Panc1 (cell line): ENCODE data around the gene MAP3K12. TPM values are rescaled to one million over a fixed set of nuclear protein-coding genes. Genes with fewer than 3 reads are reported as not detected.

ENCODE experiments used
- ATAC-seq: fragments of 200-7000 bp; cut with Tn5 transposase; 2 replicates; pipeline ENCODE4 v1.9.1; 2020; ENCODE audit warnings: mild to moderate bottlenecking, moderate library complexity
- BruUV-seq: library from RNA; stranded (reverse); fragments of 400-500 nt; replicated peaks from 2 replicates; lab custom pipeline; 2021; lab: Mats Ljungman, UMichigan
- CTCF ChIA-PET: fragments of 300-600 bp; sonication (Branson Sonifier 250); formaldehyde crosslinking; loops from one replicate; lab custom pipeline; 2022; ENCODE audit warnings: antibody characterized with exemption; lab: Charles Lee
- POLR2A ChIA-PET: fragments of 300-600 bp; sonication (Branson Sonifier 250); formaldehyde crosslinking; loops from one replicate; lab custom pipeline; 2022; ENCODE audit warnings: antibody characterized with exemption; lab: Charles Lee
- DNase-seq: peaks from one replicate; pipeline ENCODE4 v3.0.0-alpha.2; 2010; ENCODE audit warnings: low read depth, low spot score
- H3K27ac ChIP-seq: 2 replicates; pipeline ENCODE4 v1.5.1; 2011; ENCODE audit warnings: mild to moderate bottlenecking, low read length, inconsistent platforms
- H3K27me3 ChIP-seq: fragments of 200-500 bp; sonication (Bioruptor generic); 2 replicates; pipeline ENCODE4 v1.6.0; 2014; ENCODE audit warnings: low read length, inconsistent platforms; ENCODE audit not compliant: control insufficient read depth, insufficient read depth
- H3K36me3 ChIP-seq: fragments of 200-500 bp; sonication (Bioruptor generic); 2 replicates; pipeline ENCODE4 v1.5.1; 2014; ENCODE audit warnings: inconsistent platforms, mild to moderate bottlenecking, low read length, moderate library complexity; ENCODE audit not compliant: control insufficient read depth, insufficient read depth
- H3K4me1 ChIP-seq: 2 replicates; pipeline ENCODE4 v1.5.1; 2011; ENCODE audit warnings: inconsistent platforms, mild to moderate bottlenecking, low read length, moderate library complexity; ENCODE audit not compliant: control insufficient read depth, insufficient read depth
- H3K4me3 ChIP-seq, 2 experiments: 2 replicates each; pipeline ENCODE4 v1.5.1; 2011 to 2012; ENCODE audit warnings: low read depth in 2 of 2, low read length in 2 of 2, mild to moderate bottlenecking in 2 of 2, inconsistent platforms in 1 of 2, moderate library complexity in 1 of 2
- H3K9me3 ChIP-seq: fragments of 200-500 bp; sonication (Bioruptor generic); 2 replicates; pipeline ENCODE4 v1.5.1; 2014; ENCODE audit warnings: low read depth, mild to moderate bottlenecking, inconsistent platforms, low read length, moderate library complexity; ENCODE audit not compliant: control insufficient read depth, insufficient read depth
- POLR2AphosphoS5 ChIP-seq: IDR thresholded peaks from 2 replicates; pipeline ENCODE4 v1.6.1; 2012; ENCODE audit warnings: mild to moderate bottlenecking, low read depth, low read length, moderate library complexity
- SIN3A ChIP-seq: IDR thresholded peaks from 2 replicates; pipeline ENCODE4 v1.6.1; 2012; ENCODE audit warnings: low read depth, mild to moderate bottlenecking, low read length, moderate library complexity, borderline replicate concordance; ENCODE audit not compliant: insufficient read depth
- TCF7L2 ChIP-seq: IDR thresholded peaks from 2 replicates; pipeline ENCODE4 v1.6.1; 2011; ENCODE audit warnings: mild to moderate bottlenecking, low read depth, low read length, inconsistent platforms
- in situ Hi-C: cut with HindIII; loops from 2 replicates; pipeline ENCODE4 v1.10.0; 2016; ENCODE audit warnings: low sequenced_read_pairs, low pct_unique_long_range_greater_than_20kb
- intact Hi-C: fragments of 100-400 bp; cut with micrococcal nuclease; formaldehyde crosslinking; loops from one replicate; pipeline ENCODE4 v1.10.0; 2022; ENCODE audit not compliant: unreplicated experiment
- total RNA-seq: library from RNA; stranded (reverse); gene quantifications from one replicate; pipeline ENCODE4 v1.2.1, GENCODE V29; 2021; ENCODE audit not compliant: unreplicated experiment
- TF ChIP-seq, protein P1 (sequence below): fragments of 450-650 bp; IDR thresholded peaks from 2 replicates; pipeline ENCODE4 v1.5.1; 2017; ENCODE audit warnings: mild to moderate bottlenecking
- TF ChIP-seq, protein P2 (sequence below), 2 experiments: IDR thresholded peaks; 2 replicates each; pipeline ENCODE4 v1.6.1; 2011 to 2012; ENCODE audit warnings: low read depth in 2 of 2, control low read depth in 1 of 2, low read length in 1 of 2, mild to moderate bottlenecking in 1 of 2, moderate library complexity in 1 of 2; ENCODE audit not compliant: insufficient read depth in 1 of 2

MAP3K12 gene
- total RNA-seq, 1 experiment from 2014 or later: 32.2 TPM

DNA sequence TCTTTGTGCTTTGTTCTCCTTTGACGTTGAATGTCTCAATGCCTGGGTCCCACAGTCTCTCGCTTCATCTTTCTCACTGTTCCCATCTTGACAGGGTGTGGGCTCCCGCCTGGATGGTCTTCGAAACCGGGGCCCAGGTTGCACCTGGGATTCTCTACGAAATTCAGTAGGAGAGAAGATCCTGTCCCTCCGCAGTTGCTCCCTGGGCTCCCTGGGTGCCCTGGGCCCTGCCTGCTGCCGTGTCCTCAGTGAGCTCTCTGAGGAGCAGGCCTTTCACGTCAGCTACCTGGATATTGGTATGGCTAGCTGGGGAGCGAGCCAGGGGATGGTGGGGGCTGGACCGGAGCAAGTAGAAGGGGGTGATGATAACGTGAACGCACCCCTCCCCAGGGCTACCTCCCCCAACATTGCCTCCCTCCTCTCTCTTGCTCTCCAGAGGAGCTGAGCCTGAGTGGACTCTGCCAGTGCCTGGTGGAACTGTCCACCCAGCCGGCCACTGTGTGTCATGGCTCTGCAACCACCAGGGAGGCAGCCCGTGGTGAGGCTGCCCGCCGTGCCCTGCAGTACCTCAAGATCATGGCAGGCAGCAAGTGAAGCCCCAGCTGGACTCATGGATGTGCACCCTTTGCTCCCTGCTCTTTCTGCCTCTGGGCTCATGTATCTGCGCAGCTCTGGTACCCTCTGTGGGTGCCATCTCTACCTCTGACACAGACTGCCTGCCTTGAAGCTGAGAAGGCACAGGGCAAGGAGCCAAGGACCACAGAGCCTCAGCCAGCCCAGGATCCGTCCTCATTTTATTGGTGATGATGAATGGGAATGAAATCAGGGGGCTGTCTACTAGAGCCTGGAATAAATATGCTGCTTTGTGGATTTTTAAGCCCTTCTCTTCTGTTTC is 6.5 kb upstream of the MAP3K12 start:
- Histone ChIP-seq H3K36me3 (no peaks in the 10 kb centered on the region; the same call in none of the 2 replicates), H3K4me1 (peaks cover 21% of the 10 kb centered on the region), H3K27ac (no peak overlapping the region), H3K27me3 (no peaks in the 10 kb centered on the region), H3K9me3 (no peaks in the 10 kb centered on the region), H3K4me3 (no peak overlapping the region)
- no TSS peak for BruUV-seq
- ChIA-PET POLR2A (no interaction called here), CTCF (no interaction called here)
- TF ChIP-seq SIN3A (no peak), TCF7L2 (no peak), POLR2AphosphoS5 (no peak)
- TF ChIP-seq, protein P1, sequence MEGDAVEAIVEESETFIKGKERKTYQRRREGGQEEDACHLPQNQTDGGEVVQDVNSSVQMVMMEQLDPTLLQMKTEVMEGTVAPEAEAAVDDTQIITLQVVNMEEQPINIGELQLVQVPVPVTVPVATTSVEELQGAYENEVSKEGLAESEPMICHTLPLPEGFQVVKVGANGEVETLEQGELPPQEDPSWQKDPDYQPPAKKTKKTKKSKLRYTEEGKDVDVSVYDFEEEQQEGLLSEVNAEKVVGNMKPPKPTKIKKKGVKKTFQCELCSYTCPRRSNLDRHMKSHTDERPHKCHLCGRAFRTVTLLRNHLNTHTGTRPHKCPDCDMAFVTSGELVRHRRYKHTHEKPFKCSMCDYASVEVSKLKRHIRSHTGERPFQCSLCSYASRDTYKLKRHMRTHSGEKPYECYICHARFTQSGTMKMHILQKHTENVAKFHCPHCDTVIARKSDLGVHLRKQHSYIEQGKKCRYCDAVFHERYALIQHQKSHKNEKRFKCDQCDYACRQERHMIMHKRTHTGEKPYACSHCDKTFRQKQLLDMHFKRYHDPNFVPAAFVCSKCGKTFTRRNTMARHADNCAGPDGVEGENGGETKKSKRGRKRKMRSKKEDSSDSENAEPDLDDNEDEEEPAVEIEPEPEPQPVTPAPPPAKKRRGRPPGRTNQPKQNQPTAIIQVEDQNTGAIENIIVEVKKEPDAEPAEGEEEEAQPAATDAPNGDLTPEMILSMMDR: no peak
- TF ChIP-seq, protein P2, sequence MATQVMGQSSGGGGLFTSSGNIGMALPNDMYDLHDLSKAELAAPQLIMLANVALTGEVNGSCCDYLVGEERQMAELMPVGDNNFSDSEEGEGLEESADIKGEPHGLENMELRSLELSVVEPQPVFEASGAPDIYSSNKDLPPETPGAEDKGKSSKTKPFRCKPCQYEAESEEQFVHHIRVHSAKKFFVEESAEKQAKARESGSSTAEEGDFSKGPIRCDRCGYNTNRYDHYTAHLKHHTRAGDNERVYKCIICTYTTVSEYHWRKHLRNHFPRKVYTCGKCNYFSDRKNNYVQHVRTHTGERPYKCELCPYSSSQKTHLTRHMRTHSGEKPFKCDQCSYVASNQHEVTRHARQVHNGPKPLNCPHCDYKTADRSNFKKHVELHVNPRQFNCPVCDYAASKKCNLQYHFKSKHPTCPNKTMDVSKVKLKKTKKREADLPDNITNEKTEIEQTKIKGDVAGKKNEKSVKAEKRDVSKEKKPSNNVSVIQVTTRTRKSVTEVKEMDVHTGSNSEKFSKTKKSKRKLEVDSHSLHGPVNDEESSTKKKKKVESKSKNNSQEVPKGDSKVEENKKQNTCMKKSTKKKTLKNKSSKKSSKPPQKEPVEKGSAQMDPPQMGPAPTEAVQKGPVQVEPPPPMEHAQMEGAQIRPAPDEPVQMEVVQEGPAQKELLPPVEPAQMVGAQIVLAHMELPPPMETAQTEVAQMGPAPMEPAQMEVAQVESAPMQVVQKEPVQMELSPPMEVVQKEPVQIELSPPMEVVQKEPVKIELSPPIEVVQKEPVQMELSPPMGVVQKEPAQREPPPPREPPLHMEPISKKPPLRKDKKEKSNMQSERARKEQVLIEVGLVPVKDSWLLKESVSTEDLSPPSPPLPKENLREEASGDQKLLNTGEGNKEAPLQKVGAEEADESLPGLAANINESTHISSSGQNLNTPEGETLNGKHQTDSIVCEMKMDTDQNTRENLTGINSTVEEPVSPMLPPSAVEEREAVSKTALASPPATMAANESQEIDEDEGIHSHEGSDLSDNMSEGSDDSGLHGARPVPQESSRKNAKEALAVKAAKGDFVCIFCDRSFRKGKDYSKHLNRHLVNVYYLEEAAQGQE (IDR thresholded peaks at IDR 0.05; ENCODE audit: insufficient read depth in 1 of 2, low read depth in 2 of 2, low read length in 1 of 2): no peak
- no peak for DNase-seq
- intact Hi-C loops: loop anchor here (5.0 kb wide), 1 partner anchor 184 kb away; the partner anchor contains the start of gene AAAS
- in situ Hi-C loops: no loop called here
- no peak for ATAC-seq

DNA sequence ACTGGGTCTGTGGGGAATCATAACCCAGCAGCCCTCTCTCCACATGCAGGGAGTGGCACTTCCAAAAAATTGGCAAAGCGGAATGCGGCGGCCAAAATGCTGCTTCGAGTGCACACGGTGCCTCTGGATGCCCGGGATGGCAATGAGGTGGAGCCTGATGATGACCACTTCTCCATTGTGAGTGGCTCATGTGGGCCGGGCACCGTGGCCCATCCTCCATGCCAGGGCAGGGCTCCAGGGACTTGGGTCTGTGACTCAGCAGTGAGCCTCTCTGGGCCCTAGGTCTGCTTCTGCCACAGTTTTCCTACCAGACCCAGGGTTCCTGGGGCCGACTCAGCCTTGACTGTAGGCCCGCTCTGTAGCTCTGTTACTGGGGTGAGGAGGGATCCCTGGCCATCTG is 5.8 kb upstream of the MAP3K12 start:
- ChIA-PET CTCF (interaction anchor here (0.5 kb wide), 1 partner anchor 125 kb away, joined by 6 read pairs; the partner anchor contains the start of gene SP1), POLR2A (no interaction called here)
- TF ChIP-seq, protein P2 (IDR thresholded peaks at IDR 0.05; ENCODE audit: insufficient read depth in 1 of 2, low read depth in 2 of 2, low read length in 1 of 2): no peak
- no peak for TF ChIP-seq POLR2AphosphoS5
- no peak for TF ChIP-seq TCF7L2
- in situ Hi-C loops (no loop called here), intact Hi-C loops (loop anchor here (5.0 kb wide), 1 partner anchor 183 kb away; the partner anchor contains the start of gene AAAS)
- Histone ChIP-seq H3K36me3 (no peaks in the 10 kb centered on the region; the same call in none of the 2 replicates), H3K4me3 (no peak overlapping the region), H3K27ac (no peak overlapping the region), H3K9me3 (no peaks in the 10 kb centered on the region), H3K27me3 (no peaks in the 10 kb centered on the region), H3K4me1 (peaks cover 23% of the 10 kb centered on the region)
- ATAC-seq (no peak), DNase-seq (no peak)
- BruUV-seq: no TSS peak
